ENCODE results near the gene WDR59. TPM values are rescaled to one million over a fixed set of nuclear protein-coding genes. Genes with fewer than 3 reads are reported as not detected.

WDR59 gene
- total and polyA plus RNA-seq, 9 of the 15 experiments (the other 6 are each of a cell fraction or from before 2014, with no cell fraction given), result 12.7 to 126 (median 34.7) TPM

DNA sequence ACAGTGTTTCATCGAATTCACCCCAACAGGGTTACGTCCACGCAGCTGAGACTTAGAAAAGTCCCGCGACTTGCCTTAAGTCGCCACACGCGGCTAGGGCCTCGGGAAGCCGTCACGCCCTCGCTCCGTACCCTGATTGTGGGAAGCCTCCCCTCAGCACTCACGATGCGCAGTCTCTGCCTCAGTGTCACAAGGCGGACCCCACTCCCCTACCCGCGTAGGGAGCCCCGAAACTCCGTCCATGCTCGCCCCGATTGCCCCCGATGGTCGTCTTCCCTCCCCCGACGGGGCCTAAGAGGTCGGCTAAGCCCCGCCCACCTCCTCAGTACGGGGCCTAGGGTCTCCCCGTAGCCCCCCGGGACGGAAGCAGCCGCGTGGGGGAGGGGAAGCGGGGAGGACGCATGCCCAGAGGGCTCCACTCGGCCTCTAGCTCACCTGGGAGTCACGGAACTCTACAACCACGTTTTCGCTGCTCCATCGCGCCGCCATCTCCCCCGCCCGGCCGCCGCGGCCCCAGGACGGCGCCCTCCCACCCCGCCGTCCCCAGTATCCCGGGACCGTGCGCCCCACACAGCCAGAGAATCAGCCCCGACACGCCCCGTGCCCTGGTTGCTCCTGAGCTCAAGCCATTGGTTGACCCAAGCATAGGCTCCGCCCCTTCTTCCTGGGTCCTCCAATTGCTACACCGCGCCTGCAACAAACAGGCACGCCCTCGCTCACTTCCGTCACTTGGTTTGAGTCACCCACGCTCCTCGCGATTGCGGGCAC is at the start of gene WDR59 (continued):
- TF ChIP-seq, protein P1, sequence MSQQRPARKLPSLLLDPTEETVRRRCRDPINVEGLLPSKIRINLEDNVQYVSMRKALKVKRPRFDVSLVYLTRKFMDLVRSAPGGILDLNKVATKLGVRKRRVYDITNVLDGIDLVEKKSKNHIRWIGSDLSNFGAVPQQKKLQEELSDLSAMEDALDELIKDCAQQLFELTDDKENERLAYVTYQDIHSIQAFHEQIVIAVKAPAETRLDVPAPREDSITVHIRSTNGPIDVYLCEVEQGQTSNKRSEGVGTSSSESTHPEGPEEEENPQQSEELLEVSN (IDR thresholded peaks at IDR 0.05; ENCODE audit: borderline replicate concordance in 1 of 2, extremely low read depth in 1 of 2, insufficient read depth in 1 of 2, insufficient read length in 1 of 2, low read depth in 1 of 2, low read length in 1 of 2, poor library complexity in 1 of 2, severe bottlenecking in 1 of 2), result peak in 1 of 2 experiments; percentile 48
- TF ChIP-seq NFYB (IDR thresholded peaks at IDR 0.05; ENCODE audit: extremely low read depth, insufficient read length) (peak; percentile 80), EP400 (IDR thresholded peaks at IDR 0.05) (peak; percentile 69), PRMT5 (CRISPR knock-in tag; IDR thresholded peaks at IDR 0.05) (0 out of 2 replicates have a peak, but pooled peaks have one; percentile 49), MNT (conservative IDR thresholded peaks at IDR 0.05) (peak; percentile 92 to 95), YY1 (IDR thresholded peaks at IDR 0.05; ENCODE audit: borderline replicate concordance in 1 of 3, control insufficient read depth in 1 of 3, extremely low read depth in 1 of 3, insufficient read depth in 3 of 3, insufficient read length in 1 of 3, insufficient replicate concordance in 2 of 3, low read depth in 1 of 3, low read length in 2 of 3) (peak; percentile 23 to 64 (median 56)), KLF13 (tag; IDR thresholded peaks at IDR 0.05; ENCODE audit: borderline replicate concordance, low read depth) (peak; percentile 94), SP2 (IDR thresholded peaks at IDR 0.05; ENCODE audit: extremely low read depth, low read depth, low read length, poor library complexity, severe bottlenecking) (peak; percentile 54)
- TF ChIP-seq, protein P2, sequence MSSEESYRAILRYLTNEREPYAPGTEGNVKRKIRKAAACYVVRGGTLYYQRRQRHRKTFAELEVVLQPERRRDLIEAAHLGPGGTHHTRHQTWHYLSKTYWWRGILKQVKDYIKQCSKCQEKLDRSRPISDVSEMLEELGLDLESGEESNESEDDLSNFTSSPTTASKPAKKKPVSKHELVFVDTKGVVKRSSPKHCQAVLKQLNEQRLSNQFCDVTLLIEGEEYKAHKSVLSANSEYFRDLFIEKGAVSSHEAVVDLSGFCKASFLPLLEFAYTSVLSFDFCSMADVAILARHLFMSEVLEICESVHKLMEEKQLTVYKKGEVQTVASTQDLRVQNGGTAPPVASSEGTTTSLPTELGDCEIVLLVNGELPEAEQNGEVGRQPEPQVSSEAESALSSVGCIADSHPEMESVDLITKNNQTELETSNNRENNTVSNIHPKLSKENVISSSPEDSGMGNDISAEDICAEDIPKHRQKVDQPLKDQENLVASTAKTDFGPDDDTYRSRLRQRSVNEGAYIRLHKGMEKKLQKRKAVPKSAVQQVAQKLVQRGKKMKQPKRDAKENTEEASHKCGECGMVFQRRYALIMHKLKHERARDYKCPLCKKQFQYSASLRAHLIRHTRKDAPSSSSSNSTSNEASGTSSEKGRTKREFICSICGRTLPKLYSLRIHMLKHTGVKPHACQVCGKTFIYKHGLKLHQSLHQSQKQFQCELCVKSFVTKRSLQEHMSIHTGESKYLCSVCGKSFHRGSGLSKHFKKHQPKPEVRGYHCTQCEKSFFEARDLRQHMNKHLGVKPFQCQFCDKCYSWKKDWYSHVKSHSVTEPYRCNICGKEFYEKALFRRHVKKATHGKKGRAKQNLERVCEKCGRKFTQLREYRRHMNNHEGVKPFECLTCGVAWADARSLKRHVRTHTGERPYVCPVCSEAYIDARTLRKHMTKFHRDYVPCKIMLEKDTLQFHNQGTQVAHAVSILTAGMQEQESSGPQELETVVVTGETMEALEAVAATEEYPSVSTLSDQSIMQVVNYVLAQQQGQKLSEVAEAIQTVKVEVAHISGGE (CRISPR knock-in tag; IDR thresholded peaks at IDR 0.05), result peak in 1 of 3 experiments; percentile 36; a peak in 1 of 6 replicates
- TF ChIP-seq, protein P3, sequence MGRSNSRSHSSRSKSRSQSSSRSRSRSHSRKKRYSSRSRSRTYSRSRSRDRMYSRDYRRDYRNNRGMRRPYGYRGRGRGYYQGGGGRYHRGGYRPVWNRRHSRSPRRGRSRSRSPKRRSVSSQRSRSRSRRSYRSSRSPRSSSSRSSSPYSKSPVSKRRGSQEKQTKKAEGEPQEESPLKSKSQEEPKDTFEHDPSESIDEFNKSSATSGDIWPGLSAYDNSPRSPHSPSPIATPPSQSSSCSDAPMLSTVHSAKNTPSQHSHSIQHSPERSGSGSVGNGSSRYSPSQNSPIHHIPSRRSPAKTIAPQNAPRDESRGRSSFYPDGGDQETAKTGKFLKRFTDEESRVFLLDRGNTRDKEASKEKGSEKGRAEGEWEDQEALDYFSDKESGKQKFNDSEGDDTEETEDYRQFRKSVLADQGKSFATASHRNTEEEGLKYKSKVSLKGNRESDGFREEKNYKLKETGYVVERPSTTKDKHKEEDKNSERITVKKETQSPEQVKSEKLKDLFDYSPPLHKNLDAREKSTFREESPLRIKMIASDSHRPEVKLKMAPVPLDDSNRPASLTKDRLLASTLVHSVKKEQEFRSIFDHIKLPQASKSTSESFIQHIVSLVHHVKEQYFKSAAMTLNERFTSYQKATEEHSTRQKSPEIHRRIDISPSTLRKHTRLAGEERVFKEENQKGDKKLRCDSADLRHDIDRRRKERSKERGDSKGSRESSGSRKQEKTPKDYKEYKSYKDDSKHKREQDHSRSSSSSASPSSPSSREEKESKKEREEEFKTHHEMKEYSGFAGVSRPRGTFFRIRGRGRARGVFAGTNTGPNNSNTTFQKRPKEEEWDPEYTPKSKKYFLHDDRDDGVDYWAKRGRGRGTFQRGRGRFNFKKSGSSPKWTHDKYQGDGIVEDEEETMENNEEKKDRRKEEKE (IDR thresholded peaks at IDR 0.05; ENCODE audit: borderline replicate concordance in 1 of 2, control insufficient read depth in 1 of 2, low read depth in 2 of 2, low read length in 1 of 2), result no peak
